Transverse colon (tissue), 4 donors: ENCODE measurements around the gene STAC2. TPM values are rescaled to one million over a fixed set of nuclear protein-coding genes. Genes with fewer than 3 reads are reported as not detected.

Experiments used
- DNase-seq: peaks from one replicate; pipeline ENCODE4 v3.0.0-alpha.2; 2019
- H3K27ac ChIP-seq, 4 donors: fragments of 200-600 bp; sonication (generic); 2 replicates each; pipeline ENCODE4 v1.5.1; 2016 to 2018; ENCODE audit warnings: inconsistent platforms in 4 of 4
- H3K27me3 ChIP-seq: fragments of 200-600 bp; sonication (generic); 2 replicates; pipeline ENCODE4 v1.5.1; 2017; ENCODE audit warnings: inconsistent platforms
- H3K36me3 ChIP-seq, 4 donors: fragments of 200-600 bp; sonication (generic); 2 replicates each; pipeline ENCODE4 v1.5.1; 2017 to 2019; ENCODE audit warnings: inconsistent platforms in 4 of 4
- H3K4me1 ChIP-seq, 4 donors: fragments of 200-600 bp; sonication (generic); 2 replicates each; pipeline ENCODE4 v1.5.1; 2017 to 2020; ENCODE audit warnings: inconsistent platforms in 4 of 4
- H3K4me3 ChIP-seq, 4 donors: fragments of 200-600 bp; sonication (generic); 1 replicate in 1 of 4; 2 replicates in 3 of 4; pipeline versions ENCODE4 v1.5.1 to v1.6.1; 2017 to 2019; ENCODE audit warnings: inconsistent platforms in 4 of 4
- H3K9me3 ChIP-seq, 2 donors: fragments of 200-600 bp; sonication (generic); 2 replicates each; pipeline ENCODE4 v1.5.1; 2017 to 2019; ENCODE audit warnings: inconsistent platforms in 2 of 2
- CTCF ChIP-seq, 5 experiments: fragments of 200-600 bp in 3 of 5; fragments of 450-650 bp in 2 of 5; sonication (generic) in 3 of 5; IDR thresholded peaks; 1 replicate in 2 of 5; 2 replicates in 3 of 5; pipeline ENCODE4 v1.5.1; 2016 to 2017; ENCODE audit warnings: antibody characterized with exemption in 5 of 5, inconsistent platforms in 3 of 5, mild to moderate bottlenecking in 2 of 5, moderate library complexity in 1 of 5
- EP300 ChIP-seq: sonication (generic); formaldehyde crosslinking; IDR thresholded peaks from one replicate; pipeline ENCODE4 v1.6.1; 2017; ENCODE audit warnings: antibody characterized with exemption, low read depth
- POLR2A ChIP-seq: fragments of 450-650 bp; IDR thresholded peaks from one replicate; pipeline ENCODE4 v1.6.1; 2016; ENCODE audit warnings: antibody characterized with exemption, mild to moderate bottlenecking, moderate library complexity
- POLR2AphosphoS5 ChIP-seq, 3 donors: sonication (generic); formaldehyde crosslinking; IDR thresholded peaks; one replicate each; pipeline ENCODE4 v1.6.1; 2016; ENCODE audit warnings: antibody characterized with exemption in 3 of 3
- WGBS, 2 donors: methylation state at CpG; one replicate each; pipeline ENCODE4 v1.1.5; 2018; ENCODE audit warnings: low coverage in 1 of 2; 5-methylcytosine and 5-hydroxymethylcytosine counted together
- in situ Hi-C, 4 donors: fragments of 200-750 bp; cut with MboI; loops; one replicate each; pipeline versions ENCODE4 v1.15.0 to v1.15.1; 2017; ENCODE audit warnings: low sequenced_read_pairs in 3 of 4, low pct_ligation_motif_present in 1 of 4, low pct_unique_long_range_greater_than_20kb in 1 of 4
- intact Hi-C: fragments of 100-400 bp; cut with DNase I; formaldehyde crosslinking; loops from one replicate; pipeline ENCODE4 v1.15.1; 2023; ENCODE audit warnings: low total_unique reads
- total RNA-seq, 4 donors: library from RNA; depleted of rRNA; stranded (reverse); fragments of >200 nt; gene quantifications; one replicate each; pipeline ENCODE4 v1.1.0, GENCODE V29; 2016

Gene STAC2
- total RNA-seq, 4 donors from 2014 or later: not detected

GRCh38 chr17:39236981-39237441, 11.3 kb upstream of the STAC2 start:
- Histone ChIP-seq H3K4me1 (peaks cover 0 to 14% (median 0%) of the 10 kb centered on the region in 4 donors), H3K27me3 (peaks cover 23% of the 10 kb centered on the region), H3K4me3 (no peak overlapping the region), H3K9me3 (no peaks in the 10 kb centered on the region), H3K36me3 (no peaks in the 10 kb centered on the region), H3K27ac (no peak overlapping the region)
- WGBS, 2 donors: 82% methylated on average over 6 of the region's 6 CpGs; no CpG with 5 or more reads in 1 of the 2 donors
- in situ Hi-C loops: loop anchor here in 1 of 4 donors (10.0 kb wide), 1 partner anchor 62 kb away; no protein-coding TSS in a partner anchor
- DNase-seq: no peak
- intact Hi-C loops: no loop called here
- TF ChIP-seq CTCF (IDR thresholded peaks at IDR 0.05): no peak
- no peak for TF ChIP-seq POLR2AphosphoS5 (IDR thresholded peaks at IDR 0.05)
- no peak for TF ChIP-seq POLR2A
- no peak for TF ChIP-seq EP300

- intact Hi-C loops: no loop called here
- Histone ChIP-seq H3K27me3 (peaks cover 28% of the 10 kb centered on the region), H3K27ac (no peak overlapping the region), H3K9me3 (no peaks in the 10 kb centered on the region), H3K4me1 (peaks cover 0 to 18% (median 0%) of the 10 kb centered on the region in 4 donors), H3K4me3 (no peak overlapping the region), H3K36me3 (no peaks in the 10 kb centered on the region)
- TF ChIP-seq CTCF (IDR thresholded peaks at IDR 0.05) (no peak), POLR2AphosphoS5 (IDR thresholded peaks at IDR 0.05) (no peak), EP300 (no peak), POLR2A (no peak)
- WGBS, 2 donors: 46% methylated on average over 5 of the region's 5 CpGs; no CpG with 5 or more reads in 1 of the 2 donors
- no peak for DNase-seq
- in situ Hi-C loops: loop anchor here in 1 of 4 donors (10.0 kb wide), 1 partner anchor 62 kb away; no protein-coding TSS in a partner anchor
Observed at GRCh38 chr17:39236450-39236927, 10.7 kb upstream of the STAC2 start.

GRCh38 chr17:39235555-39236449, 10.1 kb upstream of the STAC2 start:
- no peak overlapping the region for H3K27ac ChIP-seq
- DNase-seq: peak; percentile 29
- intact Hi-C loops: no loop called here
- no peak overlapping the region for H3K4me3 ChIP-seq
- H3K27me3 ChIP-seq: peaks cover 35% of the 10 kb centered on the region
- H3K9me3 ChIP-seq: no peaks in the 10 kb centered on the region
- 0 to 32% methylated on average over 2 to 18 of the region's 18 CpGs for WGBS, 2 donors
- TF ChIP-seq CTCF (IDR thresholded peaks at IDR 0.05) (peak; percentile 34 to 64 (median 47)), POLR2AphosphoS5 (IDR thresholded peaks at IDR 0.05) (no peak)
- peaks cover 0 to 18% (median 0%) of the 10 kb centered on the region in 4 donors for H3K4me1 ChIP-seq
- in situ Hi-C loops: loop anchor here in 1 of 4 donors (10.0 kb wide), 1 partner anchor 61 kb away; no protein-coding TSS in a partner anchor
- no peaks in the 10 kb centered on the region for H3K36me3 ChIP-seq
